GM23338 (cell line): Measurements from ENCODE around the gene GSDME. TPM values are rescaled to one million over a fixed set of nuclear protein-coding genes. Genes with fewer than 3 reads are reported as not detected.

ENCODE experiments used
- ATAC-seq: fragments of 200-7000 bp; cut with Tn5 transposase; 3 replicates; pipeline ENCODE4 v1.9.1; 2020
- DNase-seq: peaks from one replicate; pipeline ENCODE4 v3.0.0-alpha.2; 2015; ENCODE audit warnings: low spot score
- H2AFZ ChIP-seq: fragments of 200-600 bp; sonication (generic); 2 replicates; pipeline ENCODE4 v1.8.0; 2016; ENCODE audit warnings: antibody characterized with exemption, mild to moderate bottlenecking, moderate library complexity
- H3F3A ChIP-seq: fragments of 200-600 bp; sonication (generic); replicated peaks from 2 replicates; pipeline ENCODE4 v1.8.0; 2017; ENCODE audit warnings: antibody characterized with exemption, mixed run types, low read depth
- H3K27ac ChIP-seq: fragments of 200-600 bp; sonication (generic); 2 replicates; pipeline ENCODE4 v1.6.1; 2016; ENCODE audit warnings: low read depth
- H3K27me3 ChIP-seq: fragments of 200-600 bp; sonication (generic); 2 replicates; pipeline ENCODE4 v1.8.0; 2016; ENCODE audit warnings: mild to moderate bottlenecking, mixed run types, moderate library complexity; ENCODE audit not compliant: insufficient read depth
- H3K36me3 ChIP-seq: fragments of 200-600 bp; sonication (generic); 2 replicates; pipeline ENCODE4 v1.8.0; 2016; ENCODE audit warnings: mild to moderate bottlenecking; ENCODE audit not compliant: insufficient read depth
- H3K4me1 ChIP-seq: fragments of 200-600 bp; sonication (generic); 2 replicates; pipeline ENCODE4 v1.8.0; 2016; ENCODE audit warnings: mild to moderate bottlenecking, moderate library complexity; ENCODE audit not compliant: insufficient read depth
- H3K4me2 ChIP-seq: fragments of 200-600 bp; sonication (generic); 2 replicates; pipeline ENCODE4 v1.7.1; 2017; ENCODE audit warnings: mixed run types
- H3K4me3 ChIP-seq: fragments of 200-600 bp; sonication (generic); 2 replicates; pipeline ENCODE4 v1.6.1; 2016; ENCODE audit warnings: mixed run types
- H3K79me2 ChIP-seq: fragments of 200-600 bp; sonication (generic); replicated peaks from 2 replicates; pipeline ENCODE4 v1.8.0; 2017; ENCODE audit warnings: mild to moderate bottlenecking; ENCODE audit not compliant: insufficient read depth
- H3K9me2 ChIP-seq: fragments of 200-600 bp; sonication (generic); 2 replicates; pipeline ENCODE4 v1.8.0; 2017; ENCODE audit not compliant: insufficient read depth
- H4K20me1 ChIP-seq: fragments of 200-600 bp; sonication (generic); replicated peaks from 2 replicates; pipeline ENCODE4 v1.8.0; 2017; ENCODE audit warnings: mild to moderate bottlenecking; ENCODE audit not compliant: insufficient read depth
- H3K27ac Mint-ChIP-seq: 2 replicates; pipeline ENCODE4 v1.8.0; 2020; ENCODE audit warnings: inconsistent platforms, mild to moderate bottlenecking, moderate library complexity, mixed read lengths
- H3K27me3 Mint-ChIP-seq: 3 replicates; pipeline ENCODE4 v1.8.0; 2022; ENCODE audit warnings: low read depth, mild to moderate bottlenecking, moderate library complexity, mixed read lengths, inconsistent platforms; ENCODE audit not compliant: insufficient read depth, poor library complexity
- H3K36me3 Mint-ChIP-seq: 3 replicates; pipeline ENCODE4 v1.8.0; 2021; ENCODE audit warnings: low read depth, mild to moderate bottlenecking, inconsistent platforms, moderate library complexity, mixed read lengths
- H3K4me1 Mint-ChIP-seq: 3 replicates; pipeline ENCODE4 v1.8.0; 2020; ENCODE audit warnings: mild to moderate bottlenecking, inconsistent platforms, mixed read lengths
- H3K4me3 Mint-ChIP-seq: 3 replicates; pipeline ENCODE4 v1.8.0; 2021; ENCODE audit warnings: moderate library complexity, mild to moderate bottlenecking, inconsistent platforms, mixed read lengths
- H3K9me3 Mint-ChIP-seq: 3 replicates; pipeline ENCODE4 v1.8.0; 2020; ENCODE audit warnings: moderate library complexity, mild to moderate bottlenecking, inconsistent platforms, mixed read lengths
- CREB1 ChIP-seq: fragments of 250-450 bp; sonication (Bioruptor Pico); IDR thresholded peaks from 2 replicates; pipeline ENCODE4 v1.5.0; 2020; ENCODE audit warnings: low read depth, mild to moderate bottlenecking, moderate library complexity
- EZH2phosphoT487 ChIP-seq: fragments of 200-600 bp; sonication (generic); IDR thresholded peaks from one replicate; pipeline ENCODE4 v1.8.1; 2018; ENCODE audit warnings: antibody characterized with exemption; ENCODE audit not compliant: unreplicated experiment
- JUNB ChIP-seq: IDR thresholded peaks from one replicate; pipeline ENCODE4 v1.6.1; 2016; ENCODE audit warnings: antibody characterized with exemption; ENCODE audit not compliant: unreplicated experiment
- NANOG ChIP-seq: IDR thresholded peaks from 2 replicates; pipeline ENCODE4 v1.6.1; 2016; ENCODE audit warnings: antibody characterized with exemption, borderline replicate concordance
- ZNF114 ChIP-seq: fragments of 250-450 bp; sonication (Bioruptor Pico); IDR thresholded peaks from 2 replicates; pipeline ENCODE4 v1.5.0; 2020; ENCODE audit warnings: mild to moderate bottlenecking, moderate library complexity
- polyA plus RNA-seq: library from polyadenylated mRNA; unstranded; fragments of >200 nt; fragmentation: Nextera tagmentation; extraction: Ambion mirVana; gene quantifications from 2 replicates; pipeline ENCODE4 v1.2.1, GENCODE V29; 2016
- total RNA-seq: library from RNA; depleted of rRNA; stranded (reverse); fragments of >200 nt; shearing (Covaris generic); gene quantifications from 2 replicates; pipeline ENCODE4 v1.2.3, GENCODE V29; 2014
- TF ChIP-seq, protein P1 (sequence below), 2 experiments: fragments of 200-600 bp in 1 of 2; sonication (generic) in 1 of 2; conservative IDR thresholded peaks; 2 replicates each; pipeline versions ENCODE4 v1.5.1 to v1.6.1; 2016 to 2017; ENCODE audit warnings: antibody characterized with exemption in 2 of 2, low read depth in 2 of 2, mild to moderate bottlenecking in 2 of 2, moderate library complexity in 1 of 2
- TF ChIP-seq, protein P2 (sequence below): fragments of 250-450 bp; sonication (Bioruptor Pico); IDR thresholded peaks from 2 replicates; pipeline ENCODE4 v1.5.0; 2020; ENCODE audit warnings: mild to moderate bottlenecking, moderate library complexity
- TF ChIP-seq, protein P3 (sequence below): IDR thresholded peaks from 2 replicates; pipeline ENCODE4 v1.6.1; 2016; ENCODE audit warnings: antibody characterized with exemption

GSDME gene
- total and polyA plus RNA-seq, 2 experiments from 2014 or later: 8.3 to 8.5 TPM

DNA sequence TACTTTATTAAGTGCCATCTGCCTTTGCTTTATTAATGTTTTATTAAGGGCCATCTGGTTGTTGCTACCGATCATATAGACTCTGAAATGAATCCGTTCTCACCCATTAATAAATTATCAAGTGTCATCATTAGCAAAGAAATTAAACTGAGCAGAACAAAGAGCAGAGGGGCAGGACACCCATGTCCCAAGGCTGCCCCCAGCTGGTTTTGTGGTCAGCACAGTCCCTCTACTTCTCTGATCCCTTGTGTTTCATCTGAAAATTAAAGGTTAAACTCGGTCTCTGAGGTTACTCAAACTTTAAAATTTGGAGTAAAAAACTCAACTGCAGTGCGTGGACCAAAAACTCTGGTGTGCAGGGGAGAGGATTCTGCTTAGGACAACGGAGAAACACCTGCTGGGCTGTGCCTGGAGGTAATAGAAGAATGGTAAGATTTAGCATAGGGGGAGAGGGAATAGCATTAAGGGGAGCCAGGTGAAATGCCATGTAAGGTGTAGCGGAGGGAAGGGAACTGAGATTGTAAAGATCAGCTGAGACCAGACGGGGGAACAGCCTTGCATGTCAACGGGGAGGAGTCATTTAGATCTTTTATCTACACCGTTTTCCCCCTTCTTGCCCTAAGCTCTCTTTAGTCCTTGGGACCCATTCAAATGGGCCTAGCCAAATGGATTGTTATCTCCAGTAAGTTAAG is 10.8 kb upstream of the GSDME start (continued):
- TF ChIP-seq, protein P1, sequence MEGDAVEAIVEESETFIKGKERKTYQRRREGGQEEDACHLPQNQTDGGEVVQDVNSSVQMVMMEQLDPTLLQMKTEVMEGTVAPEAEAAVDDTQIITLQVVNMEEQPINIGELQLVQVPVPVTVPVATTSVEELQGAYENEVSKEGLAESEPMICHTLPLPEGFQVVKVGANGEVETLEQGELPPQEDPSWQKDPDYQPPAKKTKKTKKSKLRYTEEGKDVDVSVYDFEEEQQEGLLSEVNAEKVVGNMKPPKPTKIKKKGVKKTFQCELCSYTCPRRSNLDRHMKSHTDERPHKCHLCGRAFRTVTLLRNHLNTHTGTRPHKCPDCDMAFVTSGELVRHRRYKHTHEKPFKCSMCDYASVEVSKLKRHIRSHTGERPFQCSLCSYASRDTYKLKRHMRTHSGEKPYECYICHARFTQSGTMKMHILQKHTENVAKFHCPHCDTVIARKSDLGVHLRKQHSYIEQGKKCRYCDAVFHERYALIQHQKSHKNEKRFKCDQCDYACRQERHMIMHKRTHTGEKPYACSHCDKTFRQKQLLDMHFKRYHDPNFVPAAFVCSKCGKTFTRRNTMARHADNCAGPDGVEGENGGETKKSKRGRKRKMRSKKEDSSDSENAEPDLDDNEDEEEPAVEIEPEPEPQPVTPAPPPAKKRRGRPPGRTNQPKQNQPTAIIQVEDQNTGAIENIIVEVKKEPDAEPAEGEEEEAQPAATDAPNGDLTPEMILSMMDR (conservative IDR thresholded peaks at IDR 0.05; ENCODE audit: low read depth in 2 of 2): peak; percentile 52 to 71

DNA sequence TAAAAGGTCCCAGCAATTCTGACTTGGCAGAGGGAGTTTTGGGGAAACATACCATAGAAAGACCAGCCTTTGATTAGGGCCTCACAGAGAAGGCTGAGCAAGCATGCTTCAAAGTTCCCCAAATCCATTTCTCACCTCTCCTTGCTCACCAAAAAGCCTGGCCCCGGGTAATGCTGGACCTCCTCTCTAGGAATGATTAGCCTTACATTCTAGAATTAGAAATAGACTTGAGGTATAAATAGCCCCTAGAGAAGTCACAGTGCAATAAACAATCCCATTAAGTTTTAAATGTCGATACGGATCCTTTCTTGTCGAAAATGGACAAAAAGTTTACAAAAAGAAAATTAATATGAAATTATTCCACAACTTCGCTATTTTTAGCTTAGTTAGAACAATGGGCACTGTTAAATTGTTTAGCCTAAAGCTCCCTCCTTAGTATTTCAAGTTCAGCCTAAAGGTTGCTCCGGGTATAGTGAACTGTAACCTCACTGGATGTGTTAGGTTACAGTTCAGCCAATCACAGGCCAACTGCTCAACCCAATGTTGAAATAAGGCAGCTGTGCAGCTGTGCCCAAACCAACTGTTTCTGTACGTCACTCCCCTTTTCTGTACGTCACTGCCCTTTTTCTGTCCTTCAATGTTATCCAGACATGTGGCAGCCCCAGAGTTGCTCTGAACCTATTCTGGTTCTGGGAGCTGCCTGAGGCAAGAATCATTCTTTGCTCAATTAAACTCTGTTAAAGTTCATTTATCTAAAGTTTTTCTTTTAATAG is 7.9 kb upstream of the GSDME start:
- H3K4me1 ChIP-seq: no peaks in the 10 kb centered on the region
- TF ChIP-seq CREB1 (CRISPR knock-in tag) (no peak), JUNB (no peak), NANOG (no peak), EZH2phosphoT487 (no peak), ZNF114 (CRISPR knock-in tag) (no peak)
- TF ChIP-seq, protein P2, sequence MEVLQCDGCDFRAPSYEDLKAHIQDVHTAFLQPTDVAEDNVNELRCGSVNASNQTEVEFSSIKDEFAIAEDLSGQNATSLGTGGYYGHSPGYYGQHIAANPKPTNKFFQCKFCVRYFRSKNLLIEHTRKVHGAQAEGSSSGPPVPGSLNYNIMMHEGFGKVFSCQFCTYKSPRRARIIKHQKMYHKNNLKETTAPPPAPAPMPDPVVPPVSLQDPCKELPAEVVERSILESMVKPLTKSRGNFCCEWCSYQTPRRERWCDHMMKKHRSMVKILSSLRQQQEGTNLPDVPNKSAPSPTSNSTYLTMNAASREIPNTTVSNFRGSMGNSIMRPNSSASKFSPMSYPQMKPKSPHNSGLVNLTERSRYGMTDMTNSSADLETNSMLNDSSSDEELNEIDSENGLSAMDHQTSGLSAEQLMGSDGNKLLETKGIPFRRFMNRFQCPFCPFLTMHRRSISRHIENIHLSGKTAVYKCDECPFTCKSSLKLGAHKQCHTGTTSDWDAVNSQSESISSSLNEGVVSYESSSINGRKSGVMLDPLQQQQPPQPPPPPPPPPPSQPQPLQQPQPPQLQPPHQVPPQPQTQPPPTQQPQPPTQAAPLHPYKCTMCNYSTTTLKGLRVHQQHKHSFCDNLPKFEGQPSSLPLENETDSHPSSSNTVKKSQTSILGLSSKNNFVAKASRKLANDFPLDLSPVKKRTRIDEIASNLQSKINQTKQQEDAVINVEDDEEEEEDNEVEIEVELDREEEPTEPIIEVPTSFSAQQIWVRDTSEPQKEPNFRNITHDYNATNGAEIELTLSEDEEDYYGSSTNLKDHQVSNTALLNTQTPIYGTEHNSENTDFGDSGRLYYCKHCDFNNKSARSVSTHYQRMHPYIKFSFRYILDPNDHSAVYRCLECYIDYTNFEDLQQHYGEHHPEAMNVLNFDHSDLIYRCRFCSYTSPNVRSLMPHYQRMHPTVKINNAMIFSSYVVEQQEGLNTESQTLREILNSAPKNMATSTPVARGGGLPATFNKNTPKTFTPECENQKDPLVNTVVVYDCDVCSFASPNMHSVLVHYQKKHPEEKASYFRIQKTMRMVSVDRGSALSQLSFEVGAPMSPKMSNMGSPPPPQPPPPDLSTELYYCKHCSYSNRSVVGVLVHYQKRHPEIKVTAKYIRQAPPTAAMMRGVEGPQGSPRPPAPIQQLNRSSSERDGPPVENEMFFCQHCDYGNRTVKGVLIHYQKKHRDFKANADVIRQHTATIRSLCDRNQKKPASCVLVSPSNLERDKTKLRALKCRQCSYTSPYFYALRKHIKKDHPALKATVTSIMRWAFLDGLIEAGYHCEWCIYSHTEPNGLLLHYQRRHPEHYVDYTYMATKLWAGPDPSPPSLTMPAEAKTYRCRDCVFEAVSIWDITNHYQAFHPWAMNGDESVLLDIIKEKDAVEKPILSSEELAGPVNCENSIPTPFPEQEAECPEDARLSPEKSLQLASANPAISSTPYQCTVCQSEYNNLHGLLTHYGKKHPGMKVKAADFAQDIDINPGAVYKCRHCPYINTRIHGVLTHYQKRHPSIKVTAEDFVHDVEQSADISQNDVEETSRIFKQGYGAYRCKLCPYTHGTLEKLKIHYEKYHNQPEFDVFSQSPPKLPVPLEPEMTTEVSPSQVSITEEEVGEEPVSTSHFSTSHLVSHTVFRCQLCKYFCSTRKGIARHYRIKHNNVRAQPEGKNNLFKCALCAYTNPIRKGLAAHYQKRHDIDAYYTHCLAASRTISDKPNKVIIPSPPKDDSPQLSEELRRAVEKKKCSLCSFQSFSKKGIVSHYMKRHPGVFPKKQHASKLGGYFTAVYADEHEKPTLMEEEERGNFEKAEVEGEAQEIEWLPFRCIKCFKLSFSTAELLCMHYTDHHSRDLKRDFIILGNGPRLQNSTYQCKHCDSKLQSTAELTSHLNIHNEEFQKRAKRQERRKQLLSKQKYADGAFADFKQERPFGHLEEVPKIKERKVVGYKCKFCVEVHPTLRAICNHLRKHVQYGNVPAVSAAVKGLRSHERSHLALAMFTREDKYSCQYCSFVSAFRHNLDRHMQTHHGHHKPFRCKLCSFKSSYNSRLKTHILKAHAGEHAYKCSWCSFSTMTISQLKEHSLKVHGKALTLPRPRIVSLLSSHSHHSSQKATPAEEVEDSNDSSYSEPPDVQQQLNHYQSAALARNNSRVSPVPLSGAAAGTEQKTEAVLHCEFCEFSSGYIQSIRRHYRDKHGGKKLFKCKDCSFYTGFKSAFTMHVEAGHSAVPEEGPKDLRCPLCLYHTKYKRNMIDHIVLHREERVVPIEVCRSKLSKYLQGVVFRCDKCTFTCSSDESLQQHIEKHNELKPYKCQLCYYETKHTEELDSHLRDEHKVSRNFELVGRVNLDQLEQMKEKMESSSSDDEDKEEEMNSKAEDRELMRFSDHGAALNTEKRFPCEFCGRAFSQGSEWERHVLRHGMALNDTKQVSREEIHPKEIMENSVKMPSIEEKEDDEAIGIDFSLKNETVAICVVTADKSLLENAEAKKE (CRISPR knock-in tag): no peak
- TF ChIP-seq, protein P1 (conservative IDR thresholded peaks at IDR 0.05; ENCODE audit: low read depth in 2 of 2): no peak
- TF ChIP-seq, protein P3, sequence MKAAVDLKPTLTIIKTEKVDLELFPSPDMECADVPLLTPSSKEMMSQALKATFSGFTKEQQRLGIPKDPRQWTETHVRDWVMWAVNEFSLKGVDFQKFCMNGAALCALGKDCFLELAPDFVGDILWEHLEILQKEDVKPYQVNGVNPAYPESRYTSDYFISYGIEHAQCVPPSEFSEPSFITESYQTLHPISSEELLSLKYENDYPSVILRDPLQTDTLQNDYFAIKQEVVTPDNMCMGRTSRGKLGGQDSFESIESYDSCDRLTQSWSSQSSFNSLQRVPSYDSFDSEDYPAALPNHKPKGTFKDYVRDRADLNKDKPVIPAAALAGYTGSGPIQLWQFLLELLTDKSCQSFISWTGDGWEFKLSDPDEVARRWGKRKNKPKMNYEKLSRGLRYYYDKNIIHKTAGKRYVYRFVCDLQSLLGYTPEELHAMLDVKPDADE: no peak

More for the DNA sequence above, 7.9 kb upstream of the GSDME start:
- no peaks in the 10 kb centered on the region for H3K36me3 Mint-ChIP-seq
- H3K36me3 ChIP-seq: no peaks in the 10 kb centered on the region
- peak; percentile 58 for ATAC-seq
- H3K27me3 ChIP-seq: no peaks in the 10 kb centered on the region
- H3K79me2 ChIP-seq: no peaks in the 10 kb centered on the region
- H4K20me1 ChIP-seq: no peaks in the 10 kb centered on the region
- H3K9me2 ChIP-seq: no peaks in the 10 kb centered on the region
- H3K9me3 Mint-ChIP-seq: no peaks in the 10 kb centered on the region
- no peak overlapping the region for H3K27ac ChIP-seq
- H3F3A ChIP-seq: no peaks in the 10 kb centered on the region
- H3K27ac Mint-ChIP-seq: no peak overlapping the region
- H3K4me3 ChIP-seq: no peak overlapping the region
- H2AFZ ChIP-seq: no peak overlapping the region
- H3K4me1 Mint-ChIP-seq: peaks cover 7% of the 10 kb centered on the region; the same call in 2 of the 3 replicates
- H3K4me2 ChIP-seq: no peak overlapping the region
- H3K27me3 Mint-ChIP-seq: no peaks in the 10 kb centered on the region
- DNase-seq: no peak
- no peak overlapping the region for H3K4me3 Mint-ChIP-seq
